GM18498 (cell line): ENCODE data around the gene SHB.

Experiments used
- ATAC-seq: cut with Tn5 transposase; IDR thresholded peaks from one replicate; pipeline ENCODE4 v1.9.1; 2021; ENCODE audit warnings: mild to moderate bottlenecking, moderate library complexity; ENCODE audit not compliant: unreplicated experiment

The SHB gene

GRCh38 chr9:38043931-38044623 is 24.9 kb downstream of the SHB start:
- no peak for ATAC-seq

- ATAC-seq, result no peak
Observed at GRCh38 chr9:38042626-38043357, 26.2 kb downstream of the SHB start.

GRCh38 chr9:38041564-38042243 is 27.3 kb downstream of the SHB start:
- ATAC-seq, result no peak

- no peak for ATAC-seq
Observed at GRCh38 chr9:38039907-38040682, 28.9 kb downstream of the SHB start.

GRCh38 chr9:38039090-38039906 is 29.7 kb downstream of the SHB start:
- ATAC-seq, result no peak

GRCh38 chr9:38038307-38039089 is 30.5 kb downstream of the SHB start:
- ATAC-seq, result peak; percentile 60

GRCh38 chr9:38037981-38038306 is 31.1 kb downstream of the SHB start:
- no peak for ATAC-seq

- ATAC-seq, result no peak
Observed at GRCh38 chr9:38036359-38037084, 32.5 kb downstream of the SHB start.

- no peak for ATAC-seq
Observed at GRCh38 chr9:38035873-38036272, 33.2 kb downstream of the SHB start.

- no peak for ATAC-seq
Observed at GRCh38 chr9:38033941-38034340, 35.1 kb downstream of the SHB start.

- ATAC-seq, result no peak
Observed at GRCh38 chr9:38032266-38033110, 36.5 kb downstream of the SHB start.

- ATAC-seq, result no peak
Observed at GRCh38 chr9:38031594-38031993, 37.4 kb downstream of the SHB start.

GRCh38 chr9:38030658-38031057 is 38.4 kb downstream of the SHB start:
- no peak for ATAC-seq

GRCh38 chr9:38029915-38030638 is 39.0 kb downstream of the SHB start:
- no peak for ATAC-seq

GRCh38 chr9:38027714-38028113 is 41.3 kb downstream of the SHB start:
- no peak for ATAC-seq

GRCh38 chr9:38026840-38027527 is 42.0 kb downstream of the SHB start:
- ATAC-seq, result no peak
